Fibroblast of lung (primary cell): ENCODE data around the gene LRP2BP. TPM values are rescaled to one million over a fixed set of nuclear protein-coding genes. Genes with fewer than 3 reads are reported as not detected.

Experiments
- DNase-seq, 2 donors: peaks; one replicate each; pipeline versions ENCODE4 v3.0.0 to v3.0.0-alpha.2; 2010; ENCODE audit warnings: low read depth in 2 of 2
- H2AFZ ChIP-seq: 2 replicates; pipeline ENCODE4 v1.5.1; 2012; ENCODE audit warnings: low read length, control low read depth, inconsistent platforms
- H3K27ac ChIP-seq: 2 replicates; pipeline ENCODE4 v1.5.1; 2011; ENCODE audit warnings: low read length, control low read depth; ENCODE audit not compliant: insufficient read depth
- H3K27me3 ChIP-seq: 2 replicates; pipeline ENCODE4 v1.5.1; 2011; ENCODE audit warnings: mild to moderate bottlenecking, low read length; ENCODE audit not compliant: control insufficient read depth, insufficient read depth
- H3K36me3 ChIP-seq: 2 replicates; pipeline ENCODE4 v1.5.1; 2011; ENCODE audit warnings: low read length; ENCODE audit not compliant: control insufficient read depth, insufficient read depth
- H3K4me1 ChIP-seq: 2 replicates; pipeline ENCODE4 v1.5.1; 2011; ENCODE audit warnings: low read length; ENCODE audit not compliant: control insufficient read depth, insufficient read depth; ENCODE audit errors: extremely low read depth
- H3K4me2 ChIP-seq: 2 replicates; pipeline ENCODE4 v1.5.1; 2011; ENCODE audit warnings: low read length, control low read depth; ENCODE audit not compliant: insufficient read depth; ENCODE audit errors: extremely low read depth
- H3K4me3 ChIP-seq, 4 experiments: fragments of 200-600 bp in 1 of 4; sonication (generic) in 1 of 4; replicated peaks in 1 of 4; 2 replicates each; pipeline ENCODE4 v1.5.1; 2011 to 2016; ENCODE audit warnings: low read length in 4 of 4, low read depth in 3 of 4, mild to moderate bottlenecking in 3 of 4, control low read depth in 2 of 4, inconsistent platforms in 1 of 4, mixed read lengths in 1 of 4; ENCODE audit not compliant: insufficient read depth in 1 of 4; ENCODE audit errors: control extremely low read depth in 1 of 4
- H3K79me2 ChIP-seq: 2 replicates; pipeline ENCODE4 v1.5.1; 2012; ENCODE audit warnings: mild to moderate bottlenecking, low read length, inconsistent platforms; ENCODE audit not compliant: control insufficient read depth, insufficient read depth
- H3K9ac ChIP-seq: 2 replicates; pipeline ENCODE4 v1.5.1; 2011; ENCODE audit warnings: mild to moderate bottlenecking, low read length, control low read depth; ENCODE audit not compliant: insufficient read depth
- H3K9me3 ChIP-seq: 2 replicates; pipeline ENCODE4 v1.5.1; 2012; ENCODE audit warnings: low read depth, low read length; ENCODE audit not compliant: control insufficient read depth, insufficient read depth
- H4K20me1 ChIP-seq: 2 replicates; pipeline ENCODE4 v1.5.1; 2011; ENCODE audit warnings: low read length; ENCODE audit not compliant: control insufficient read depth, insufficient read depth; ENCODE audit errors: extremely low read depth
- CTCF ChIP-seq, 2 donors: IDR thresholded peaks in 1 of 2; conservative IDR thresholded peaks in 1 of 2; 1 replicate in 1 of 2; 2 replicates in 1 of 2; pipeline ENCODE4 v1.5.1; 2011 to 2012; ENCODE audit warnings: low read length in 2 of 2, control low read depth in 1 of 2, inconsistent platforms in 1 of 2, low read depth in 1 of 2, mild to moderate bottlenecking in 1 of 2
- EZH2 ChIP-seq: IDR thresholded peaks from 2 replicates; pipeline ENCODE4 v1.5.1; 2012; ENCODE audit warnings: low read length, control low read depth, mild to moderate bottlenecking; ENCODE audit errors: missing control alignments
- polyA plus RNA-seq, 2 donors: library from polyadenylated mRNA; depleted of rRNA in 1 of 2; stranded (reverse) in 1 of 2; unstranded in 1 of 2; fragments of >200 nt; gene quantifications; 2 replicates each; pipeline ENCODE4 v1.2.1, GENCODE V29; 2011 to 2012; ENCODE audit warnings: missing spikeins in 1 of 2
- total RNA-seq: library from RNA; depleted of rRNA; stranded (reverse); fragments of >200 nt; gene quantifications from 2 replicates; pipeline ENCODE4 v1.2.1, GENCODE V29; 2014

The LRP2BP gene
- total and polyA plus RNA-seq, 2 donors (not counting 1 experiment from before 2014, with no cell fraction given): 0.03 to 0.66 TPM

- H3K9ac ChIP-seq: no peak overlapping the region
- no peaks in the 10 kb centered on the region for H3K36me3 ChIP-seq
- H3K27me3 ChIP-seq: no peaks in the 10 kb centered on the region
- H3K9me3 ChIP-seq: no peaks in the 10 kb centered on the region
- DNase-seq: no peak
- H3K4me1 ChIP-seq: no peaks in the 10 kb centered on the region
- H3K4me3 ChIP-seq: no peak overlapping the region
- no peak for TF ChIP-seq EZH2
- TF ChIP-seq CTCF (conservative IDR thresholded peaks at IDR 0.05 in 1 of 2, IDR thresholded peaks at IDR 0.05 in 1 of 2; ENCODE audit: low read depth in 1 of 2, low read length in 2 of 2): no peak
- no peak overlapping the region for H3K27ac ChIP-seq
- H4K20me1 ChIP-seq: no peaks in the 10 kb centered on the region
- H3K4me2 ChIP-seq: no peak overlapping the region
- H3K79me2 ChIP-seq: no peaks in the 10 kb centered on the region
- H2AFZ ChIP-seq: no peak overlapping the region
Observed at GRCh38 chr4:185411849-185412248, 16.1 kb upstream of the LRP2BP start.

GRCh38 chr4:185408432-185408831 is 12.7 kb upstream of the LRP2BP start:
- DNase-seq: no peak
- Histone ChIP-seq H3K9ac (no peak overlapping the region), H4K20me1 (no peaks in the 10 kb centered on the region)

GRCh38 chr4:185405296-185405999 is 9.7 kb upstream of the LRP2BP start:
- no peaks in the 10 kb centered on the region for H3K36me3 ChIP-seq
- H3K4me2 ChIP-seq: no peak overlapping the region
- no peaks in the 10 kb centered on the region for H3K4me1 ChIP-seq
- H2AFZ ChIP-seq: no peak overlapping the region
- H3K9ac ChIP-seq: no peak overlapping the region
- no peaks in the 10 kb centered on the region for H3K27me3 ChIP-seq
- no peaks in the 10 kb centered on the region for H3K9me3 ChIP-seq
- H4K20me1 ChIP-seq: no peaks in the 10 kb centered on the region
- no peak overlapping the region for H3K4me3 ChIP-seq
- no peak for DNase-seq
- no peak overlapping the region for H3K27ac ChIP-seq
- TF ChIP-seq CTCF (conservative IDR thresholded peaks at IDR 0.05 in 1 of 2, IDR thresholded peaks at IDR 0.05 in 1 of 2; ENCODE audit: low read depth in 1 of 2, low read length in 2 of 2) (no peak), EZH2 (no peak)
- H3K79me2 ChIP-seq: no peaks in the 10 kb centered on the region

More at GRCh38 chr4:185408432-185408831, 12.7 kb upstream of the LRP2BP start:
- H3K36me3 ChIP-seq: no peaks in the 10 kb centered on the region
- no peak overlapping the region for H3K4me2 ChIP-seq
- no peaks in the 10 kb centered on the region for H3K4me1 ChIP-seq
- no peaks in the 10 kb centered on the region for H3K79me2 ChIP-seq
- no peak overlapping the region for H3K27ac ChIP-seq
- TF ChIP-seq CTCF (conservative IDR thresholded peaks at IDR 0.05 in 1 of 2, IDR thresholded peaks at IDR 0.05 in 1 of 2; ENCODE audit: low read depth in 1 of 2, low read length in 2 of 2) (no peak), EZH2 (no peak)
- no peak overlapping the region for H2AFZ ChIP-seq
- no peaks in the 10 kb centered on the region for H3K27me3 ChIP-seq
- no peaks in the 10 kb centered on the region for H3K9me3 ChIP-seq
- H3K4me3 ChIP-seq: no peak overlapping the region
